ENCODE results near the gene DCP1B.

Gene DCP1B

GRCh38 chr12:1926251-1926657 lies 78.0 kb downstream of the DCP1B start:
- Mint-ChIP-seq H3K27ac (no peak overlapping the region), H3K27me3 (no peaks in the 10 kb centered on the region), H3K9me3 (no peaks in the 10 kb centered on the region), H3K4me3 (no peak overlapping the region), H3K4me1 (peaks cover 25% of the 10 kb centered on the region), H3K36me3 (no peaks in the 10 kb centered on the region)

- no peak overlapping the region for H3K4me3 Mint-ChIP-seq
- no peaks in the 10 kb centered on the region for H3K9me3 Mint-ChIP-seq
- H3K27ac Mint-ChIP-seq = no peak overlapping the region
- peaks cover 25% of the 10 kb centered on the region for H3K4me1 Mint-ChIP-seq
- peaks cover 3% of the 10 kb centered on the region for H3K27me3 Mint-ChIP-seq
- no peaks in the 10 kb centered on the region for H3K36me3 Mint-ChIP-seq
These were observed 78.6 kb downstream of the DCP1B start for GRCh38 chr12:1925684-1926006.

GRCh38 chr12:1924996-1925683 lies 79.1 kb downstream of the DCP1B start:
- Mint-ChIP-seq H3K9me3 (no peaks in the 10 kb centered on the region), H3K27ac (peak overlapping the region; percentile 41), H3K27me3 (peaks cover 3% of the 10 kb centered on the region), H3K4me3 (no peak overlapping the region), H3K36me3 (no peaks in the 10 kb centered on the region), H3K4me1 (peaks cover 25% of the 10 kb centered on the region)

- Mint-ChIP-seq H3K9me3 (no peaks in the 10 kb centered on the region), H3K4me3 (no peak overlapping the region), H3K36me3 (no peaks in the 10 kb centered on the region), H3K27ac (no peak overlapping the region), H3K4me1 (peaks cover 17% of the 10 kb centered on the region), H3K27me3 (peaks cover 3% of the 10 kb centered on the region)
These were observed 81.3 kb downstream of the DCP1B start for GRCh38 chr12:1922985-1923384.

GRCh38 chr12:1922075-1922709 lies 82.1 kb downstream of the DCP1B start:
- peaks cover 4% of the 10 kb centered on the region for H3K27me3 Mint-ChIP-seq
- H3K4me3 Mint-ChIP-seq = no peak overlapping the region
- peaks cover 23% of the 10 kb centered on the region for H3K4me1 Mint-ChIP-seq
- no peaks in the 10 kb centered on the region for H3K36me3 Mint-ChIP-seq
- H3K9me3 Mint-ChIP-seq = no peaks in the 10 kb centered on the region
- H3K27ac Mint-ChIP-seq = no peak overlapping the region

- no peaks in the 10 kb centered on the region for H3K36me3 Mint-ChIP-seq
- H3K27me3 Mint-ChIP-seq = peaks cover 4% of the 10 kb centered on the region
- H3K27ac Mint-ChIP-seq = no peak overlapping the region
- H3K4me1 Mint-ChIP-seq = peaks cover 30% of the 10 kb centered on the region
- H3K9me3 Mint-ChIP-seq = no peaks in the 10 kb centered on the region
- H3K4me3 Mint-ChIP-seq = no peak overlapping the region
These were observed 83.3 kb downstream of the DCP1B start for GRCh38 chr12:1920971-1921370.

- Mint-ChIP-seq H3K9me3 (no peaks in the 10 kb centered on the region), H3K4me3 (no peak overlapping the region), H3K36me3 (no peaks in the 10 kb centered on the region), H3K27ac (no peak overlapping the region), H3K4me1 (peaks cover 34% of the 10 kb centered on the region), H3K27me3 (peaks cover 4% of the 10 kb centered on the region)
These were observed 83.8 kb downstream of the DCP1B start for GRCh38 chr12:1920436-1920835.

GRCh38 chr12:1919763-1920162 lies 84.5 kb downstream of the DCP1B start:
- peaks cover 4% of the 10 kb centered on the region for H3K27me3 Mint-ChIP-seq
- no peaks in the 10 kb centered on the region for H3K9me3 Mint-ChIP-seq
- H3K4me3 Mint-ChIP-seq = no peak overlapping the region
- H3K4me1 Mint-ChIP-seq = peaks cover 34% of the 10 kb centered on the region
- no peaks in the 10 kb centered on the region for H3K36me3 Mint-ChIP-seq
- H3K27ac Mint-ChIP-seq = no peak overlapping the region

GRCh38 chr12:1919284-1919683 lies 85.0 kb downstream of the DCP1B start:
- H3K36me3 Mint-ChIP-seq = no peaks in the 10 kb centered on the region

GRCh38 chr12:1918884-1919236 lies 85.4 kb downstream of the DCP1B start:
- Mint-ChIP-seq H3K27ac (no peak overlapping the region), H3K4me3 (no peak overlapping the region), H3K9me3 (no peaks in the 10 kb centered on the region), H3K4me1 (peaks cover 29% of the 10 kb centered on the region), H3K36me3 (no peaks in the 10 kb centered on the region), H3K27me3 (peaks cover 4% of the 10 kb centered on the region)

More at GRCh38 chr12:1919284-1919683, 85.0 kb downstream of the DCP1B start:
- no peaks in the 10 kb centered on the region for H3K9me3 Mint-ChIP-seq
- H3K4me1 Mint-ChIP-seq = peaks cover 30% of the 10 kb centered on the region
- H3K27ac Mint-ChIP-seq = no peak overlapping the region
- no peak overlapping the region for H3K4me3 Mint-ChIP-seq
- H3K27me3 Mint-ChIP-seq = peaks cover 4% of the 10 kb centered on the region

GRCh38 chr12:1918081-1918883 lies 86.0 kb downstream of the DCP1B start, which contains the start of gene CACNA2D4:
Gene CACNA2D4, minus strand, starts transcription at chr12:1918652. Its CDS starts 179 bp downstream, at chr12:1918473.
- Mint-ChIP-seq H3K27ac (no peak within 1 kb of the TSS), H3K4me3 (no peak within 1 kb of the TSS), H3K27me3 (peaks cover 4% of the 10 kb centered on the region), H3K9me3 (no peaks in the 10 kb centered on the region), H3K4me1 (peaks cover 26% of the 10 kb centered on the region), H3K36me3 (no peaks in the 10 kb centered on the region)

- H3K36me3 Mint-ChIP-seq = no peaks in the 10 kb centered on the region
- H3K27me3 Mint-ChIP-seq = peaks cover 4% of the 10 kb centered on the region
- no peak overlapping the region for H3K27ac Mint-ChIP-seq
- H3K9me3 Mint-ChIP-seq = no peaks in the 10 kb centered on the region
- no peak overlapping the region for H3K4me3 Mint-ChIP-seq
- peaks cover 25% of the 10 kb centered on the region for H3K4me1 Mint-ChIP-seq
These were observed 86.8 kb downstream of the DCP1B start for GRCh38 chr12:1917172-1918070.

- Mint-ChIP-seq H3K36me3 (no peaks in the 10 kb centered on the region), H3K9me3 (no peaks in the 10 kb centered on the region), H3K4me3 (no peak overlapping the region), H3K27ac (no peak overlapping the region), H3K27me3 (peaks cover 4% of the 10 kb centered on the region), H3K4me1 (peaks cover 25% of the 10 kb centered on the region)
These were observed 87.7 kb downstream of the DCP1B start for GRCh38 chr12:1916371-1917171.

GRCh38 chr12:1915082-1915968 lies 88.9 kb downstream of the DCP1B start:
- H3K4me1 Mint-ChIP-seq = peaks cover 23% of the 10 kb centered on the region
- H3K4me3 Mint-ChIP-seq = peak overlapping the region; percentile 28
- H3K9me3 Mint-ChIP-seq = no peaks in the 10 kb centered on the region
- peak overlapping the region; percentile 31 for H3K27ac Mint-ChIP-seq
- H3K36me3 Mint-ChIP-seq = no peaks in the 10 kb centered on the region
- peaks cover 1% of the 10 kb centered on the region for H3K27me3 Mint-ChIP-seq
